Colonic mucosa (tissue), 4 donors: ENCODE data around the gene CES2. TPM values are rescaled to one million over a fixed set of nuclear protein-coding genes. Genes with fewer than 3 reads are reported as not detected.

ENCODE experiments used
- DNase-seq: peaks from one replicate; pipeline ENCODE4 v3.0.0-alpha.2; 2020
- H3K27ac ChIP-seq: fragments of 200-600 bp; one replicate; pipeline ENCODE4 v1.8.0; 2021
- H3K27me3 ChIP-seq: fragments of 200-600 bp; one replicate; pipeline ENCODE4 v1.8.0; 2021
- H3K36me3 ChIP-seq: fragments of 200-600 bp; one replicate; pipeline ENCODE4 v1.8.0; 2021
- H3K4me1 ChIP-seq: fragments of 200-600 bp; one replicate; pipeline ENCODE4 v1.8.0; 2021; ENCODE audit warnings: mild to moderate bottlenecking
- H3K4me3 ChIP-seq: fragments of 200-600 bp; one replicate; pipeline ENCODE4 v1.8.0; 2021
- H3K9ac ChIP-seq, 2 donors: one replicate each; pipeline ENCODE4 v1.7.0; 2013; ENCODE audit warnings: control low read depth in 2 of 2, low read depth in 2 of 2, low read length in 2 of 2
- H3K9me3 ChIP-seq: fragments of 200-600 bp; one replicate; pipeline ENCODE4 v1.8.0; 2021
- CTCF ChIP-seq: fragments of 200-600 bp; IDR thresholded peaks from one replicate; pipeline ENCODE4 v1.8.0; 2022; ENCODE audit warnings: antibody characterized with exemption, mild to moderate bottlenecking
- intact Hi-C: fragments of 100-400 bp; cut with DNase I; formaldehyde crosslinking; loops from one replicate; pipeline ENCODE4 v1.14.1; 2022
- total RNA-seq, 2 donors: library from RNA; stranded (reverse); fragmentation: NEBNext Ultra II Directional in 1 of 2; extraction: Animal tissue kit (Norgen Biotek cat#: 25700) in 1 of 2; gene quantifications; one replicate each; pipeline ENCODE4 v1.2.1, GENCODE V29; 2021
- donor health status: healthy.
- donor health status: DM: no; HTN: no; CAD: no.
- donor health status: DM: no; HTN: no; CAD: no.

The CES2 gene
- total RNA-seq: 100 to 1,000 TPM; 407 to 525 TPM

GRCh38 chr16:66935314-66936011, at the start of gene CES2:
Gene CES2 (plus strand): TSS chr16:66935516. CDS start chr16:66935636, 120 bp downstream.
- Histone ChIP-seq H3K36me3 (peaks cover 5% of the 10 kb centered on the region), H3K4me3 (peak within 1 kb of the TSS; percentile 94), H3K9me3 (no peaks in the 10 kb centered on the region), H3K9ac (peak within 1 kb of the TSS; percentile 97 to 99), H3K27ac (peak within 1 kb of the TSS; percentile 86), H3K4me1 (peaks cover 20% of the 10 kb centered on the region), H3K27me3 (no peaks in the 10 kb centered on the region)
- no peak for TF ChIP-seq CTCF
- intact Hi-C loops: no loop called here
- peak; percentile 94 for DNase-seq

- Histone ChIP-seq H3K9me3 (no peaks in the 10 kb centered on the region), H3K9ac (no peak overlapping the region), H3K4me1 (peaks cover 4% of the 10 kb centered on the region), H3K27ac (no peak overlapping the region), H3K36me3 (peaks cover 5% of the 10 kb centered on the region), H3K4me3 (no peak overlapping the region), H3K27me3 (no peaks in the 10 kb centered on the region)
- intact Hi-C loops: no loop called here
- no peak for DNase-seq
- TF ChIP-seq CTCF: no peak
Measured at GRCh38 chr16:66886321-66886720, 49.0 kb upstream of the CES2 start.

GRCh38 chr16:66886914-66887313, 48.4 kb upstream of the CES2 start:
- Histone ChIP-seq H3K27me3 (no peaks in the 10 kb centered on the region), H3K9me3 (no peaks in the 10 kb centered on the region), H3K36me3 (peaks cover 5% of the 10 kb centered on the region), H3K9ac (no peak overlapping the region), H3K4me3 (no peak overlapping the region), H3K27ac (no peak overlapping the region), H3K4me1 (no peaks in the 10 kb centered on the region)
- DNase-seq: no peak
- no peak for TF ChIP-seq CTCF
- intact Hi-C loops: no loop called here

GRCh38 chr16:66888647-66889615, 46.4 kb upstream of the CES2 start:
- H3K27me3 ChIP-seq: no peaks in the 10 kb centered on the region
- H3K27ac ChIP-seq: no peak overlapping the region
- H3K9ac ChIP-seq: no peak overlapping the region
- TF ChIP-seq CTCF: no peak
- no peak for DNase-seq
- peaks cover 5% of the 10 kb centered on the region for H3K36me3 ChIP-seq
- H3K9me3 ChIP-seq: no peaks in the 10 kb centered on the region
- no peak overlapping the region for H3K4me3 ChIP-seq
- intact Hi-C loops: no loop called here
- H3K4me1 ChIP-seq: no peaks in the 10 kb centered on the region

- Histone ChIP-seq H3K27me3 (no peaks in the 10 kb centered on the region), H3K4me1 (no peaks in the 10 kb centered on the region), H3K27ac (no peak overlapping the region), H3K4me3 (no peak overlapping the region), H3K36me3 (peaks cover 5% of the 10 kb centered on the region), H3K9ac (no peak overlapping the region), H3K9me3 (no peaks in the 10 kb centered on the region)
- no peak for TF ChIP-seq CTCF
- intact Hi-C loops: no loop called here
- DNase-seq: no peak
Measured at GRCh38 chr16:66889622-66890021, 45.7 kb upstream of the CES2 start.
